Hepatocyte (in vitro differentiated cells): Measurements from ENCODE around the gene SNX21. TPM values are rescaled to one million over a fixed set of nuclear protein-coding genes. Genes with fewer than 3 reads are reported as not detected.

Source experiments
- DNase-seq: peaks from one replicate; pipeline ENCODE4 v3.0.0-alpha.2; 2016; ENCODE audit warnings: low spot score
- H2AFZ ChIP-seq: fragments of 200-600 bp; sonication (generic); 2 replicates; pipeline ENCODE4 v1.6.0; 2016; ENCODE audit warnings: antibody characterized with exemption, mild to moderate bottlenecking
- H3K27ac ChIP-seq: fragments of 200-600 bp; sonication (generic); 2 replicates; pipeline ENCODE4 v1.5.1; 2016; ENCODE audit warnings: mild to moderate bottlenecking
- H3K27me3 ChIP-seq: fragments of 200-600 bp; sonication (generic); 2 replicates; pipeline ENCODE4 v1.6.1; 2016
- H3K36me3 ChIP-seq: fragments of 200-600 bp; sonication (generic); replicated peaks from 2 replicates; pipeline ENCODE4 v1.5.1; 2016; ENCODE audit warnings: low read depth; ENCODE audit not compliant: insufficient read depth
- H3K4me1 ChIP-seq: fragments of 200-600 bp; sonication (generic); 2 replicates; pipeline ENCODE4 v1.5.1; 2016; ENCODE audit warnings: mild to moderate bottlenecking, moderate library complexity; ENCODE audit not compliant: insufficient read depth
- H3K4me2 ChIP-seq: fragments of 200-600 bp; sonication (generic); 2 replicates; pipeline ENCODE4 v1.6.0; 2016
- H3K4me3 ChIP-seq: fragments of 200-600 bp; sonication (generic); 2 replicates; pipeline ENCODE4 v1.5.1; 2016; ENCODE audit warnings: mild to moderate bottlenecking
- H3K79me2 ChIP-seq: fragments of 200-600 bp; sonication (generic); 2 replicates; pipeline ENCODE4 v1.6.0; 2017; ENCODE audit warnings: mild to moderate bottlenecking
- H3K9me2 ChIP-seq: fragments of 200-600 bp; sonication (generic); replicated peaks from 2 replicates; pipeline ENCODE4 v1.6.0; 2017; ENCODE audit warnings: mild to moderate bottlenecking; ENCODE audit not compliant: insufficient read depth
- H3K9me3 ChIP-seq: fragments of 200-600 bp; sonication (generic); 2 replicates; pipeline ENCODE4 v1.5.1; 2016; ENCODE audit warnings: low read depth, mild to moderate bottlenecking
- H4K20me1 ChIP-seq: fragments of 200-600 bp; sonication (generic); 2 replicates; pipeline ENCODE4 v1.6.0; 2016; ENCODE audit warnings: mild to moderate bottlenecking; ENCODE audit not compliant: insufficient read depth, poor library complexity, severe bottlenecking
- EZH2 ChIP-seq: fragments of 200-600 bp; sonication (generic); IDR thresholded peaks from 2 replicates; pipeline ENCODE4 v1.6.1; 2016; ENCODE audit warnings: antibody characterized with exemption, mild to moderate bottlenecking, borderline replicate concordance
- EZH2phosphoT487 ChIP-seq: fragments of 200-600 bp; sonication (generic); IDR thresholded peaks from one replicate; pipeline ENCODE4 v1.6.1; 2018; ENCODE audit warnings: antibody characterized with exemption, mild to moderate bottlenecking, low read depth, moderate library complexity; ENCODE audit not compliant: unreplicated experiment, severe bottlenecking
- WGBS: methylation state at CpG from one replicate; pipeline ENCODE4 v1.1.6; 2016; ENCODE audit warnings: low lambda C conversion rate; ENCODE audit errors: missing lambda C conversion rate; 5-methylcytosine and 5-hydroxymethylcytosine counted together
- polyA plus RNA-seq: library from polyadenylated mRNA; unstranded; fragments of >200 nt; fragmentation: Nextera tagmentation; extraction: Ambion mirVana; gene quantifications from 2 replicates; pipeline ENCODE4 v1.2.1, GENCODE V29; 2016
- total RNA-seq: library from RNA; depleted of rRNA; stranded (reverse); fragments of >200 nt; gene quantifications from 2 replicates; pipeline ENCODE4 v1.2.3, GENCODE V29; 2014
- TF ChIP-seq, protein P1 (sequence below): fragments of 200-600 bp; sonication (generic); IDR thresholded peaks from 2 replicates; pipeline ENCODE4 v1.5.1; 2016; ENCODE audit warnings: antibody characterized with exemption, mild to moderate bottlenecking; ENCODE audit not compliant: poor library complexity

Gene SNX21
- total and polyA plus RNA-seq, 2 experiments from 2014 or later: 30.0 to 32.1 TPM

DNA sequence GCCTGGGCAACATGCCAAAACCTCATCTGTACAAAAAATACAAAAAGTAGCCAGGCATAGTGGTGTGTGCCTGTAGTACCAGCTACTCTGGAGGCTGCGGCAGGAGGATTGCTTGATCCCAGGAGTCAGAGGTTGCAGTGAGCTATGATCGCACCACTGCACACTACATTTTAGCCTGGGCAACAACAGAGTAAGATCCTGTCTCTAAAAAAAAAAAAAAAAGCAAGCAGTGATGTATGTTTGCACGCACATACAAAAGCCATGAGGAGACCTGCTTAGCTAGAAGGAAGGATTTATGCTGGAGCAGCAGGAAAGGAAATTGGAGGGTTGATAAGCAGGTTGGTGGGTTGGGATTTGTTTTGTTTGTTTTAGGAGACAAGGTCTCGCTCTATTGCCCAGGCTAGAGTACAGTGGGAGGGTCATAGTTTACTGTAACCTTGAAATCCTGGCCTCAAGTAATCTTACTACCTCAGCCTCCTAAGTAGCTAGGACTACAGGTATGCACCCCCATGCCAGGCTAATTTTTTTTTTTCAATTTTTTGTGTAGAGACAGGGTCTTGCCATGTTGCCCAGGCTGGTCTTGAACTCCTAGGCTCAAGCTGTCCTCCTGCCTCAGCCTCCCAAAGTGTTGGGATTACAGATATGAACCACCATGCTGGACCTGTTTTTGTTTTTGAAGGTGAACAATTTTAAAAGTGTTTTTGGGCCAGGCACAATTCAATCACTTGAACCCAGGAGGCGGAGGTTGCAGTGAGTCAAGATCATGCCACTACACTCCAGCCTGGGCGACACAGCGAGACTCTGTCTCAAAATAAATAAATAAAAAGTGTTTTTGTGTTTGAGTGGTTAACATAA is 27.8 kb downstream of the SNX21 start:
- H3K4me2 ChIP-seq: no peak overlapping the region
- DNase-seq: no peak

GRCh38 chr20:45863543-45864470 is 30.2 kb downstream of the SNX21 start:
- Histone ChIP-seq H3K9me3 (no peaks in the 10 kb centered on the region), H3K4me1 (peaks cover 5% of the 10 kb centered on the region), H3K27me3 (no peaks in the 10 kb centered on the region), H3K4me2 (no peak overlapping the region), H2AFZ (no peak overlapping the region), H3K9me2 (no peaks in the 10 kb centered on the region), H4K20me1 (no peaks in the 10 kb centered on the region), H3K36me3 (no peaks in the 10 kb centered on the region), H3K4me3 (no peak overlapping the region), H3K27ac (no peak overlapping the region), H3K79me2 (peaks cover 25% of the 10 kb centered on the region)
- TF ChIP-seq EZH2 (no peak), EZH2phosphoT487 (no peak)
- TF ChIP-seq, protein P1, sequence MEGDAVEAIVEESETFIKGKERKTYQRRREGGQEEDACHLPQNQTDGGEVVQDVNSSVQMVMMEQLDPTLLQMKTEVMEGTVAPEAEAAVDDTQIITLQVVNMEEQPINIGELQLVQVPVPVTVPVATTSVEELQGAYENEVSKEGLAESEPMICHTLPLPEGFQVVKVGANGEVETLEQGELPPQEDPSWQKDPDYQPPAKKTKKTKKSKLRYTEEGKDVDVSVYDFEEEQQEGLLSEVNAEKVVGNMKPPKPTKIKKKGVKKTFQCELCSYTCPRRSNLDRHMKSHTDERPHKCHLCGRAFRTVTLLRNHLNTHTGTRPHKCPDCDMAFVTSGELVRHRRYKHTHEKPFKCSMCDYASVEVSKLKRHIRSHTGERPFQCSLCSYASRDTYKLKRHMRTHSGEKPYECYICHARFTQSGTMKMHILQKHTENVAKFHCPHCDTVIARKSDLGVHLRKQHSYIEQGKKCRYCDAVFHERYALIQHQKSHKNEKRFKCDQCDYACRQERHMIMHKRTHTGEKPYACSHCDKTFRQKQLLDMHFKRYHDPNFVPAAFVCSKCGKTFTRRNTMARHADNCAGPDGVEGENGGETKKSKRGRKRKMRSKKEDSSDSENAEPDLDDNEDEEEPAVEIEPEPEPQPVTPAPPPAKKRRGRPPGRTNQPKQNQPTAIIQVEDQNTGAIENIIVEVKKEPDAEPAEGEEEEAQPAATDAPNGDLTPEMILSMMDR: no peak
- 86% methylated on average over 7 of the region's 7 CpGs for WGBS
- DNase-seq: peak; percentile 46

More for the DNA sequence above, 27.8 kb downstream of the SNX21 start:
- Histone ChIP-seq H3K9me2 (no peaks in the 10 kb centered on the region), H3K27me3 (no peaks in the 10 kb centered on the region), H3K36me3 (no peaks in the 10 kb centered on the region), H3K4me1 (peaks cover 12% of the 10 kb centered on the region), H4K20me1 (no peaks in the 10 kb centered on the region), H2AFZ (no peak overlapping the region), H3K9me3 (no peaks in the 10 kb centered on the region), H3K27ac (peak overlapping the region; percentile 38), H3K79me2 (peaks cover 38% of the 10 kb centered on the region), H3K4me3 (no peak overlapping the region)
- TF ChIP-seq EZH2 (no peak), EZH2phosphoT487 (no peak)
- TF ChIP-seq, protein P1: no peak
- 84% methylated on average over 7 of the region's 7 CpGs for WGBS

DNA sequence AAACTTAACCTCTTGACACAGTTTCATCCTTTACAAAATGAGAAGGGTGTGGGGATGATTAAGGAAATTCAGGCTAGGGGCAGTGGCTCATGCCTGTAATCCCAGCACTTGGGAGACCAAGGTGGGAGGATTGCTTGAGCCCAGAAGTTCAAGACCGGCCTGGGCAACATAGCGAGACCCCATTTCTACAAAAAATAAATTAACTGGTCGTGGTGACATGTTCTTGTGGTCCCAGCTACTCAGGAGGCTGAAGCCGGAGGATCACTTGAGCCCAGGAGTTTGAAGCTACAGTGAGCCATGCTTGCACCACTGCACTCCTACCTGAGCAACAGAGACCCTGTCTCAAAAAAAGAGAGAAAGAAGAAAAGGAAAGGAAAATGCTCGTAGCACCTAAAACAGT is 32.9 kb downstream of the SNX21 start:
- peaks cover 14% of the 10 kb centered on the region for H3K79me2 ChIP-seq
- TF ChIP-seq EZH2phosphoT487: no peak
- no peak for TF ChIP-seq EZH2
- TF ChIP-seq, protein P1: no peak
- no peaks in the 10 kb centered on the region for H3K4me1 ChIP-seq
- no peak for DNase-seq
- no peaks in the 10 kb centered on the region for H3K9me3 ChIP-seq
- H3K9me2 ChIP-seq: no peaks in the 10 kb centered on the region
- H4K20me1 ChIP-seq: no peaks in the 10 kb centered on the region
- H3K27ac ChIP-seq: peak overlapping the region; percentile 67
- H3K4me2 ChIP-seq: no peak overlapping the region
- no peaks in the 10 kb centered on the region for H3K27me3 ChIP-seq
- no peaks in the 10 kb centered on the region for H3K36me3 ChIP-seq
- H2AFZ ChIP-seq: no peak overlapping the region
- WGBS: 94% methylated on average over 5 of the region's 5 CpGs
- no peak overlapping the region for H3K4me3 ChIP-seq
